IPS-NIHi7 (cell line): Measurements from ENCODE around the gene CNTNAP5.

Source experiments
- DNase-seq: peaks from one replicate; pipeline ENCODE4 v3.0.0; 2012; ENCODE audit warnings: mixed read lengths; ENCODE audit errors: extremely low spot score

CNTNAP5 gene

GRCh38 chr2:124805060-124805459 is 780.0 kb downstream of the CNTNAP5 start:
- DNase-seq: no peak

GRCh38 chr2:124810132-124810531 is 785.0 kb downstream of the CNTNAP5 start:
- peak; percentile 66 for DNase-seq

- DNase-seq: no peak
Observed at GRCh38 chr2:124814968-124815745, 790.1 kb downstream of the CNTNAP5 start.

- no peak for DNase-seq
Observed at GRCh38 chr2:124816007-124816406, 790.9 kb downstream of the CNTNAP5 start.

- DNase-seq: no peak
Observed at GRCh38 chr2:124822516-124822915, 797.4 kb downstream of the CNTNAP5 start.

GRCh38 chr2:124824441-124824840 is 799.4 kb downstream of the CNTNAP5 start:
- no peak for DNase-seq

- DNase-seq: no peak
Observed at GRCh38 chr2:124832521-124832920, 807.4 kb downstream of the CNTNAP5 start.

- DNase-seq: no peak
Observed at GRCh38 chr2:124834331-124834730, 809.2 kb downstream of the CNTNAP5 start.

- no peak for DNase-seq
Observed at GRCh38 chr2:124835331-124835730, 810.2 kb downstream of the CNTNAP5 start.

GRCh38 chr2:124836416-124836815 is 811.3 kb downstream of the CNTNAP5 start:
- no peak for DNase-seq

- no peak for DNase-seq
Observed at GRCh38 chr2:124837496-124837895, 812.4 kb downstream of the CNTNAP5 start.

- DNase-seq: no peak
Observed at GRCh38 chr2:124838406-124838805, 813.3 kb downstream of the CNTNAP5 start.

GRCh38 chr2:124867247-124867646 is 842.2 kb downstream of the CNTNAP5 start:
- DNase-seq: no peak

- no peak for DNase-seq
Observed at GRCh38 chr2:124874219-124874618, 849.1 kb downstream of the CNTNAP5 start.

- DNase-seq: no peak
Observed at GRCh38 chr2:124874676-124875075, 849.6 kb downstream of the CNTNAP5 start.

GRCh38 chr2:124875627-124876244 is 850.6 kb downstream of the CNTNAP5 start:
- no peak for DNase-seq

GRCh38 chr2:124877141-124877577 is 852.1 kb downstream of the CNTNAP5 start:
- DNase-seq: no peak

- no peak for DNase-seq
Observed at GRCh38 chr2:124879640-124880039, 854.6 kb downstream of the CNTNAP5 start.

- DNase-seq: no peak
Observed at GRCh38 chr2:124880995-124881394, 855.9 kb downstream of the CNTNAP5 start.

GRCh38 chr2:124882423-124882822 is 857.3 kb downstream of the CNTNAP5 start:
- DNase-seq: no peak

- no peak for DNase-seq
Observed at GRCh38 chr2:124883595-124883994, 858.5 kb downstream of the CNTNAP5 start.

- DNase-seq: no peak
Observed at GRCh38 chr2:124884315-124884714, 859.2 kb downstream of the CNTNAP5 start.

- DNase-seq: no peak
Observed at GRCh38 chr2:124886216-124886615, 861.1 kb downstream of the CNTNAP5 start.
